Measurements from ENCODE around the gene IARS2.
"Not testable (repeated sequence)": the region's sequence is repeated elsewhere in the genome, so short reads cannot be mapped to it uniquely, and the experiment has no call there.

IARS2 gene

DNA sequence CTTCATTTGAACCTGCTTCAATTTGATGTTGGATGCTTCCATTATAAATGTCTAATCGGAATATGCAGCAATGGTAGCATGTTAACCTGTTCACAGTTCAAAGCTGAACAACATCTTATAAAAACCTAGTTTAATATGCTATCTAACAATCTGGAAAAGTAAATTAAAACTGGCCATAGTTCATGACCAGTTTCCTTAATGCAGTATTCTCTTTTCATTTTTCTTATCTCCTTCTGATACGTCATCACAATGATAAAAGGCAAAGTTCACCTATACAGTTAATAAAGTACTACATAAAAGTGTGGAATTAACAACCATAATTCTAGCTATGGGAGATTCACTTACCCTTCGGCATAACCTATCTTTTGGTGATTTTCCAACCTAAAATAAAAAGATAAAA, 65.1 kb downstream of the IARS2 start:
- TF ChIP-seq, protein P1, sequence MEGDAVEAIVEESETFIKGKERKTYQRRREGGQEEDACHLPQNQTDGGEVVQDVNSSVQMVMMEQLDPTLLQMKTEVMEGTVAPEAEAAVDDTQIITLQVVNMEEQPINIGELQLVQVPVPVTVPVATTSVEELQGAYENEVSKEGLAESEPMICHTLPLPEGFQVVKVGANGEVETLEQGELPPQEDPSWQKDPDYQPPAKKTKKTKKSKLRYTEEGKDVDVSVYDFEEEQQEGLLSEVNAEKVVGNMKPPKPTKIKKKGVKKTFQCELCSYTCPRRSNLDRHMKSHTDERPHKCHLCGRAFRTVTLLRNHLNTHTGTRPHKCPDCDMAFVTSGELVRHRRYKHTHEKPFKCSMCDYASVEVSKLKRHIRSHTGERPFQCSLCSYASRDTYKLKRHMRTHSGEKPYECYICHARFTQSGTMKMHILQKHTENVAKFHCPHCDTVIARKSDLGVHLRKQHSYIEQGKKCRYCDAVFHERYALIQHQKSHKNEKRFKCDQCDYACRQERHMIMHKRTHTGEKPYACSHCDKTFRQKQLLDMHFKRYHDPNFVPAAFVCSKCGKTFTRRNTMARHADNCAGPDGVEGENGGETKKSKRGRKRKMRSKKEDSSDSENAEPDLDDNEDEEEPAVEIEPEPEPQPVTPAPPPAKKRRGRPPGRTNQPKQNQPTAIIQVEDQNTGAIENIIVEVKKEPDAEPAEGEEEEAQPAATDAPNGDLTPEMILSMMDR (IDR thresholded peaks at IDR 0.05; ENCODE audit: low read depth, low read length), result no peak
- DNase-seq (ENCODE audit: extremely low read depth, low read depth), result no peak

DNA sequence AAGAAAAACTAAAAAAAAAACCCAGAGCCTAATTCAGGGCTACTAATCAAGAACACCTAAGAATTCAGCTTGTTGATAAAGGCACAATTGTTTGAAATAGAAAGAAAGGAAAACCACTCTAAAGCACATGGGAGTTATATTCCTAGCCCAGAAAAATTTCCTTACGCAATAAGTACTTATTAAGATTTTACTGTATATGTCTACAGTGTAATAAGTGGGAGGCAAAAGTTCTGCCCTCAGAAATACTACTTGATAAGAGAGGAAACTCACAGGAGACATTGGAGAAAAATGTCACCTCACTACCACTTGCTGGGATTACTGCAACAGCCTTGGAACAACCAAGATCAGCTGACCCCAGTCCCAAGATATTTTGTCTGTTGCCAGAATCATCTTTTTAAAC, 66.1 kb downstream of the IARS2 start:
- TF ChIP-seq, protein P1 (IDR thresholded peaks at IDR 0.05; ENCODE audit: low read depth, low read length), result no peak

DNA sequence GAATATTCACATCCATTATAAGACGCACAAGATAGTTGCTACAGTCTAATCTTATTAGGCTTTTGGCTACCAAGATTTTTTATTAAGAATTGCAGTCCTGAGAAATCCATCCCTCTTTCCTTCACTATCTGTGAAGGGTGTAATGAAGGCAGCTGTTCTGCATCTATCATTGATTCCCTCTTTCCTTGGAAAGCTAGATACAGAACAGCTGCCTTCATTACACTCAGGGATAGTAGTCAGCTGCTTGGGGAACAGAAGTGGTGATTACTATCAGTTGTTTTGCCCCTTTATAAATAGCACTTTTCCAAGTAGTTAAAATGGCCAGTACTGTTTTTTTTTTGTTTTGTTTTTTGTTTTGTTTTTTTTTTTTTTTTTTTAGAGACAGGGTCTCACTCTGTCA, 70.2 kb downstream of the IARS2 start:
- TF ChIP-seq, protein P1 (IDR thresholded peaks at IDR 0.05; ENCODE audit: low read depth, low read length), result no peak
- no peak for DNase-seq (ENCODE audit: extremely low read depth, low read depth)

More for the DNA sequence above, 66.1 kb downstream of the IARS2 start:
- no peak for DNase-seq (ENCODE audit: extremely low read depth, low read depth)

DNA sequence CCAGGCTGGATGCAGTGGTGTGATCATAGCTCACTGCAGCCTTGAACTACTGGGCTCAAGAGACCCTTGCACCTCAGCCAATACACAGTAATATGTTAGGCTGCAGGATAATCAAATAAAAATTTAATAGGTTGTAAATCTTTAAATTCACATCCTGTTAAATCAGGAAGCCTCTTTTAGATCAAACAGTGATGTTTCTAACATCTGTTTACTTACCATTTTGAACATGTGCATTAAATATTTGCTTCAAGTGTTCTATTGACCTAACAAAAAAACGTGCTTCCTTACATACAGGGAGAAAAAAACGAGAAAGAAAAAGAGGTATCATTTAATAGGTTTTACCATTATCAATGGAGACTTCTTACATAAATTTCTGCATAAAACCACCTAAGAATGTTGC, 70.6 kb downstream of the IARS2 start:
- DNase-seq (ENCODE audit: extremely low read depth, low read depth), result no peak
- TF ChIP-seq, protein P1 (IDR thresholded peaks at IDR 0.05; ENCODE audit: low read depth, low read length), result no peak

DNA sequence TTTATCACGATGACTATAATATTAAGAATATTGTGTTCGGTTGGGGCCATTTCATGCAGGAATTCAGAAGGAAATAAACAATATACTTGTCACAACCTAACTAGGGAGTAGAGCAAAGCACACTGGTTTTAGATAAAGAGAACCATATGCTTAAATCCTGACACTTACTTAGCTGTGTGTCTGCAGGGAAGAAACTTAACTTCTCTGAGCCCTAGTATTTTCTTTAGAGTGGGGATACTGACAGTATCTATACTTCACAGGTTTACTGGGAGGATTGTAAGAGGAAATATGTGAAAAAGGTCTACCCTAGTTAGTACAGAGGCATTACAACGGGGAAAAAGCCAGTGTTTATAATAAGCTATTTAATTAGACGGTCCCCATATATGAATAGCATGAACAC, 72.9 kb downstream of the IARS2 start:
- DNase-seq (ENCODE audit: extremely low read depth, low read depth), result no peak
- TF ChIP-seq, protein P1 (IDR thresholded peaks at IDR 0.05; ENCODE audit: low read depth, low read length), result no peak

DNA sequence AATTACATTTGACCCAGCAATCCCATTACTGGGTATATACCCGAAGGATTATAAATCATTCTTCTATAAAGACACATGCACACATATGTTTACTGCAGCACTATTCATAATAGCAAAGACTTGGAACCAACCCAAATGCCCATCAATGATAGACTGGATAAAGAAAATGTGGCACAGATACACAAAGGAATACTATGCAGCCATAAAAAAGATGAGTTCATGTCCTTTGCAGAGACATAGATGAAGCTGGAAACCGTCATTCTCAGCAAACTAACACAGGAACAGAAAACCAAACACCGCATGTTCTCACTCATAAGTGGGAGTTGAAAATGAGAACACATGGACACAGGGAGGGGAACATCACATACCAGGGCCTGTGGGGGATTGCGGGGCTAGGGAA, 76.0 kb downstream of the IARS2 start:
- DNase-seq (ENCODE audit: extremely low read depth, low read depth), result not testable (repeated sequence)

DNA sequence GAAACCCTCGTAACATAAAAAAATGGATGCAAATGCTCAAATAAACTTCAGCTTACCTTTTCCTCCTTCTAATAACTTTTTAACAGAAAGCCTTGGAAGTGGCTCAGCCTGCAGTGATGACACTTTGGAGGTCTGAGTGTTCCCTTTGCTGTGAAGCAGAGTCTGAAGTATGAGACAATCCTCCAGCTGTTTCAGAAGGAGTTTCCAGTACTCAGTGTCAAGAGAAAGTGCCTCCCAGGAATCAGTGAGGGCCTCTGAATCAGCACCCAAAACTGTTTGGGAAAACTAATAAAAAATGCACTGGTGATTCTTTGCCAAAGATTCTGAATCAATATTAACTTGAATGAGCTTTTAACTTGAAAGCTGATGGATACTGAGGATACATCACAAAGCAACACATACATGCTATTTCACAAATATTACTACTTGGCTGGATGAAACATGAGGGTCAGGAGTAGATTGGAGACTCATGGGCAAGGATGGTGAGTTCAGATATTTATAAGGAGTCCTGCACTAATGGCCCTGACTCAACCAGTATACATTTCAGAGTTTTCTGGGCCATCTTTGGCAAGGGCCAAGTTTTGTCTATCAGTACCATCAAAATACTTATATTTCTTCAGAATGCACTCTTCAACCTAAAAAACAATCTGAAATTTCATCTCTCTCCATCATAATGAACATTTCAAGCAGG, 77.0 kb downstream of the IARS2 start:
- TF ChIP-seq, protein P1 (IDR thresholded peaks at IDR 0.05; ENCODE audit: low read depth, low read length), result no peak
- DNase-seq (ENCODE audit: extremely low read depth, low read depth), result no peak

DNA sequence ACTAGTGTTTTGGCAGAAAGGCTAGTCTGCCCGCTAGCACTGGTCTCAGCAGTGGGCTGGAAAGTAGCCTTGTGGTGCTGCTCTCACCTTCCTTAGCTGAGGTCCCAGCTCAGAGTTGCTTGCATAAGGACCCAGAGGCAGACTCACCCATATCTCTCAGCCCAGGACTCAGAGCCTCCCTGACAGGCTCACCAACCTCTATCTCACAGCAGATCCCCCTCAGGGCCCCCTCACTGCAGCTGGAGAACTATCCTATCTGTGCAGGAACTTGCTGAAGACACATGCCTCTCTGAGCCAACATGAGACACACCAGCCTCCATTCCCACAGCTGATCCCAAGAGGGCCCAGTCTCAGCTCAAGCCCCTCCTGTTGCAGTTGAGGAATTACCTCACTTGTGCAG, 82.6 kb downstream of the IARS2 start:
- DNase-seq (ENCODE audit: extremely low read depth, low read depth), result no peak
- TF ChIP-seq, protein P1 (IDR thresholded peaks at IDR 0.05; ENCODE audit: low read depth, low read length), result no peak

Measured in AG09319 (cell line).